Right atrium auricular region (tissue), 2 donors: ENCODE measurements around the gene EFL1. TPM values are rescaled to one million over a fixed set of nuclear protein-coding genes. Genes with fewer than 3 reads are reported as not detected.
"Not testable (repeated sequence)": the region's sequence is repeated elsewhere in the genome, so short reads cannot be mapped to it uniquely, and the experiment has no call there.

Source experiments
- DNase-seq: peaks from one replicate; pipeline ENCODE4 v3.0.0-alpha.2; 2019; ENCODE audit warnings: low spot score
- H3K27ac ChIP-seq, 2 donors: fragments of 200-600 bp; sonication (generic); 1 replicate in 1 of 2; 2 replicates in 1 of 2; pipeline ENCODE4 v1.5.1; 2016 to 2019
- H3K27me3 ChIP-seq, 2 donors: fragments of 200-600 bp; sonication (generic); one replicate each; pipeline versions ENCODE4 v1.5.1 to v1.6.0; 2017 to 2019
- H3K36me3 ChIP-seq: fragments of 200-600 bp; sonication (generic); one replicate; pipeline ENCODE4 v1.5.1; 2016
- H3K4me1 ChIP-seq, 2 donors: fragments of 200-600 bp; sonication (generic); one replicate each; pipeline versions ENCODE4 v1.5.1 to v1.6.0; 2017 to 2019
- H3K4me3 ChIP-seq, 2 donors: fragments of 200-600 bp; sonication (generic); 1 replicate in 1 of 2; 2 replicates in 1 of 2; pipeline ENCODE4 v1.5.1; 2017 to 2019; ENCODE audit warnings: mild to moderate bottlenecking in 1 of 2, moderate library complexity in 1 of 2
- H3K9me3 ChIP-seq, 2 donors: fragments of 200-600 bp; sonication (generic); one replicate each; pipeline ENCODE4 v1.5.1; 2019
- CTCF ChIP-seq, 2 donors: fragments of 200-600 bp; sonication (generic); IDR thresholded peaks; one replicate each; pipeline ENCODE4 v1.5.1; 2019; ENCODE audit warnings: antibody characterized with exemption in 2 of 2
- total RNA-seq, 2 donors: library from RNA; depleted of rRNA; stranded (reverse); fragments of >200 nt; gene quantifications; one replicate each; pipeline ENCODE4 v1.1.0, GENCODE V29; 2016

EFL1 gene
- total RNA-seq, 2 donors from 2014 or later: 11.0 to 14.2 TPM

DNA sequence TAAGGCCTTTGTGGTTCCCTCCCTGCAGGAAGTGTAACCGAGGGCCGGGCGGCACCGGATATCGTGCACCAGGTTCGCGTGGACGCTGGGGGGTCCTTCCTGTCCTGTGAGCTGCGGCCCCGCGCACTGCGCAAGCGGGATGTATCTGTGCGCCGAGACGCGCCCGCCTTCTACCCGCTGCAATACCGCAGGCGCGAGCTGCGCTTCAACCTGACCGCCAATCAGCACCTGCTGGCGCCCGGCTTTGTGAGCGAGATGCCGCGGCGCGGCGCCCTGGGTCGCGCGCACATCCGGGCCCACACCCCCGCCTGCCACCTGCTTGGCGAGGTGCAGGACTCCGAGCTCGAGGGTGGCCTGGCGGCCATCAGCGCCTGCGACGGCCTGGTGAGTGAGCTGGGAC lies 36.0 kb upstream of the EFL1 start:
- Histone ChIP-seq H3K4me1 (peaks cover 0 to 13% of the 10 kb centered on the region in 2 donors), H3K4me3 (no peak overlapping the region), H3K27ac (no peak overlapping the region), H3K36me3 (no peaks in the 10 kb centered on the region), H3K27me3 (no peaks in the 10 kb centered on the region), H3K9me3 (no peaks in the 10 kb centered on the region)
- DNase-seq: no peak
- TF ChIP-seq CTCF (IDR thresholded peaks at IDR 0.05): no peak

GRCh38 chr15:82298032-82298431 lies 35.5 kb upstream of the EFL1 start:
- DNase-seq: no peak
- no peaks in the 10 kb centered on the region for H3K36me3 ChIP-seq
- H3K4me1 ChIP-seq: peaks cover 0 to 13% of the 10 kb centered on the region in 2 donors
- H3K27ac ChIP-seq: no peak overlapping the region
- no peaks in the 10 kb centered on the region for H3K27me3 ChIP-seq
- no peak overlapping the region for H3K4me3 ChIP-seq
- no peak for TF ChIP-seq CTCF (IDR thresholded peaks at IDR 0.05)
- H3K9me3 ChIP-seq: no peaks in the 10 kb centered on the region

- H3K4me1 ChIP-seq: peaks cover 0 to 13% of the 10 kb centered on the region in 2 donors
- H3K27ac ChIP-seq: no peak overlapping the region
- TF ChIP-seq CTCF (IDR thresholded peaks at IDR 0.05): no peak
- no peaks in the 10 kb centered on the region for H3K9me3 ChIP-seq
- H3K36me3 ChIP-seq: no peaks in the 10 kb centered on the region
- no peak overlapping the region for H3K4me3 ChIP-seq
- DNase-seq: no peak
- H3K27me3 ChIP-seq: no peaks in the 10 kb centered on the region
These were observed 35.0 kb upstream of the EFL1 start for GRCh38 chr15:82297546-82297945.

- Histone ChIP-seq H3K27me3 (no peaks in the 10 kb centered on the region), H3K4me1 (no peaks in the 10 kb centered on the region), H3K4me3 (no peak overlapping the region), H3K36me3 (no peaks in the 10 kb centered on the region), H3K27ac (no peak overlapping the region), H3K9me3 (no peaks in the 10 kb centered on the region)
- DNase-seq: no peak
- no peak for TF ChIP-seq CTCF (IDR thresholded peaks at IDR 0.05)
These were observed 31.6 kb upstream of the EFL1 start for GRCh38 chr15:82294061-82294690.

GRCh38 chr15:82292271-82292670 lies 29.7 kb upstream of the EFL1 start:
- H3K27ac ChIP-seq: no peak overlapping the region
- TF ChIP-seq CTCF (IDR thresholded peaks at IDR 0.05): no peak
- H3K4me1 ChIP-seq: no peaks in the 10 kb centered on the region
- no peaks in the 10 kb centered on the region for H3K9me3 ChIP-seq
- H3K4me3 ChIP-seq: no peak overlapping the region
- H3K27me3 ChIP-seq: no peaks in the 10 kb centered on the region
- no peaks in the 10 kb centered on the region for H3K36me3 ChIP-seq
- DNase-seq: no peak

GRCh38 chr15:82288202-82288601 lies 25.7 kb upstream of the EFL1 start:
- not testable (repeated sequence) for H3K27me3 ChIP-seq, H3K9me3 ChIP-seq, DNase-seq, H3K27ac ChIP-seq, H3K36me3 ChIP-seq, H3K4me1 ChIP-seq, H3K4me3 ChIP-seq

- not testable (repeated sequence) for H3K4me1 ChIP-seq, H3K27ac ChIP-seq, H3K27me3 ChIP-seq, H3K36me3 ChIP-seq, H3K4me3 ChIP-seq, H3K9me3 ChIP-seq, DNase-seq
These were observed 23.9 kb upstream of the EFL1 start for GRCh38 chr15:82286475-82286874.

- not testable (repeated sequence) for H3K36me3 ChIP-seq, DNase-seq, H3K27ac ChIP-seq, H3K4me3 ChIP-seq, H3K27me3 ChIP-seq, H3K4me1 ChIP-seq, H3K9me3 ChIP-seq
These were observed 21.8 kb upstream of the EFL1 start for GRCh38 chr15:82284381-82284780.

DNA sequence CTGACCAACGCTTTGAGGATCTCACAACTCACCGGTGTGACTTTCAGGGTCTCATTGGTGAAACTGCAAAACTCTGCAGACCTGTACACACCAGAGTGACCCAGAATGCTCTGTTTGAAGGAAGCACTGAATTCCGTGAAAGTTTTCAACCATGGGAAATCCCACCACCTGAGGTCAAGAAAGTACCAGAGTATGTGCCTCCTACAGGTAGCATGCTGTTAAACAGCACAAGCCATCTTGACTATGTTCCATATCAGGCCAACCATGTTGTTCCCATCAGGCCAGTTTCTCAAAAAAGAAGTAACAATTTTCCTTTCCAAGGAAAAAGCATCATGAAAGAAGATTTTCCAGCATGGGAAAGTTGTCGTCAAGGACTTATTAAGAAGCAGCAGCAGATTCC lies 19.9 kb upstream of the EFL1 start:
- DNase-seq, H3K9me3 ChIP-seq, H3K36me3 ChIP-seq, H3K27ac ChIP-seq, H3K4me1 ChIP-seq, H3K4me3 ChIP-seq, H3K27me3 ChIP-seq: not testable (repeated sequence)
